ENCODE results near the gene GID8.

GID8 gene

DNA sequence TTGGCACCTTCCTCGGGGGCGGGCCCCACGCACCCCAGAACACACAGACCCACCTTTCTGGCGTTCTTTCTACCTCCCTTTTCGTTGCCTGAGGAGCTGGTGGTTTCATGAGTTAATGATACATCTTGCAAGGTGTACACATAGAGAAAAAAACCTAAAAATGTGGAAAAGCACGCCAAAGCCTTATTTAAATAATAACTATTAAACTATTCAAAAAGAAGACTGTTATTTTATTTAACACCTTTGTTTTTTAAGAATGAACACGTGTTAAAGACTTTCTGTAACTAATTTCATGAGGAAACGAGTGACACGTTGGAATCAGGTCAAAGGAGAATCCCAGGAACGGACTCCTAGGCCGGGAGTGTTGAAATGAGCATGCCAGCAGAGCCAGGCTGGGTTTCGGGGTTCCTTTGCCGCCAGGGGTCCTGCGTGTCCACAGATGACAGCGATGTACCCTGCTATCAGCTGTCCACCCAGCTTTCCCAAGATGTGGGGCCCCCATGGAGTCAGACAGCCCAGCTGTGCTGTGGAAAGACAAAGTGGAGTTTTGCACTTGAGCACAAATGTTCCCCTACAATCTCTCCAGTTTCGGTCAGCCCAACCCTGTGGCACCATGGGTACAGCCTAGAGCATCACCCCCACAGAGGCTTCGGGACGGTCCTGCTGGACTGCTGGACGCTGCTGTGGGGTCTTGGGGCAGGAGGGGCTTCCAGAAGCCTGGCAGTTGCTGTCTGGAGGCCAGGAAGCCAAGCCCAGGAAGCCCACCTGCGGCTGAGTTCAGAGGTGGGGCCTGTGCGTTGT, 30.6 kb downstream of the GID8 start:
- DNase-seq = no peak

DNA sequence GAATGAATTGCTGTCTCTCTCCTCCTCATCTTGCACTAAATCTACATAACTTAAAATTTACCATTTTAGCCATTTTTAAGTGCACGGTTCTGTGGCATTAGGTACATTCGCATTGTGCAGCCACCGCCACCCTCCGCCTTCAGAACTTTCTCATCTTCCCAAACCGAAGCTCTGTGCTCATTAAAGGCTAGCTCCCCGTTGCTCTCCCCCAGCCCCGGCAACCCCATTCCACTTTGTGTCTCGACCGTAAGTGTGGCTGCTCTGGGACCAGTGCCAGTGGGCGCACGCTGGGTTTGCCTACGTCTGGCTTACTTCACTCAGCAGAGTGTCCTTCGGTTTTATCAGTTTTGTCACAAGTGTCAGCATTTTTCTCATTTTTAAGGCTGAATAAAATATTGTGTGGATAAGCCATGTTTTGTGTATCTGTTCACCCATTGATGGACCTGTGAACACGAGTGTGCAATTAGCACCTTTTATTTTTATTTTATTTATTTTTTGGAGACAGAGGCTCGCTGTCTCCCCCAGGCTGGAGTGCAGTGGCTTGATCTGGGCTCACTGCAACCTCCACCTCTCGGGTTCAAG, 31.3 kb downstream of the GID8 start:
- DNase-seq = no peak

DNA sequence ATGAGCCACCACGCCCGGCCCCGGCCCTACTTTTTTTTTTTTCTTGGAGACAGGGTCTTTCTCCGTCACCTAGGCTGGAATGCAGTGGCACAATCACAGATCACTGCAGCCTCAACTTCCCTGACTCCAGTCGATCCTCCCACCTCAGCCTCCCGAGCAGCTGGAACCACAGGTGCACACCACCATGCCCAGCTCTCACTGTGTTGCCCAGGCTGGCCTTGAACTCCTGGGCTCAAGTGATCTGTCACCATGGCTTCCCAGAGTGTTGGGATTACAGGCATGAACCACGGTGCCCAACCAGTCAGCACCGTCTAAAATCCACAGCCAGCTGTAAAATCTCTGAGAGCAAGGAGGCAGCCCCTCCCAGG, 32.0 kb downstream of the GID8 start:
- no peak for DNase-seq

- no peak for DNase-seq
Measured at GRCh38 chr20:62970307-62971210, 32.6 kb downstream of the GID8 start.

- no peak for DNase-seq
Measured at GRCh38 chr20:62971211-62971949, 33.4 kb downstream of the GID8 start.

DNA sequence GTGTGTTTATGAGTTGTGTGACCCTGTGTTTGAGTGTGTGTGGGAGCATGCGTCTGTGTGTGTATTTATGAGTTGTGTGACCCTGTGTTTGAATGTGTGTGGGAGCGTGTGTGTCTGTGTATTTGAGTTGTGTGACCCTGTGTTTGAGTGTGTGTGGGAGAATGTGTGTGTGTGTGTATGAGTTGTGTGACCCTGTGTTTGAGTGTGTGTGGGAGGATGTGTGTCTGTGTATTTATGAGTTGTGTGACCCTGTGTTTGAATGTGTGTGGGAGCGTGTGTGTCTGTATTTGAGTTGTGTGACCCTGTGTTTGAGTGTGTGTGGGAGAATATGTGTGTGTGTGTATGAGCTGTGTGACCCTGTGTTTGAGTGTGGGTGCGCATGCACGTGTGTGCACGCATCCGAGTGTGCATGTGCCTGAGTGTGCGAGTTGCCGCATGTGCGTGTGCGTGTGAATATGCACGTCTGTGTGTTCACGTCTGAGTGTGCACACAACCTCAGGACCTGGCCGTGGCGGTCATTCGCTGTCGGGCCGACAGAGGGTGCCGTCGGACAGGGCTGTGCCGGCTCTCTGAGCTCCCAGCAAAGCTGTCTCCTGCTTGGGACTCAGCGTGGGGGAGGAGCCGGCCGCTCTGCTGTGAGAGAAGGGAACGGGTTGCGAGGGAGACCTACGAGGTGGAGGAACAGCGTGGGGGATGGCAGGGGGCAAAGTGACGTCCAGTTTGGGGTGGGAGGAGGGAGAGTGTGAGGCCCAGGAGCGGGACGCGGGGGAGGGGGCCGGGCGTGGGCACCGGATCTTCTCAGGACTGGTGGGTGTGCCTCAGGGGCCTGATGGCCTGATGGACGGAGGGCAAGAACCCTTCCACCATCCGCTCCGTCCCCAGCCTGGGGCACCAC, 34.2 kb downstream of the GID8 start:
- peak in 52 of 56 donors; percentile 5 to 86 (median 55) for DNase-seq

- DNase-seq = peak in 1 of 56 donors; percentile 39
Measured at GRCh38 chr20:62972845-62973745, 35.1 kb downstream of the GID8 start.

DNA sequence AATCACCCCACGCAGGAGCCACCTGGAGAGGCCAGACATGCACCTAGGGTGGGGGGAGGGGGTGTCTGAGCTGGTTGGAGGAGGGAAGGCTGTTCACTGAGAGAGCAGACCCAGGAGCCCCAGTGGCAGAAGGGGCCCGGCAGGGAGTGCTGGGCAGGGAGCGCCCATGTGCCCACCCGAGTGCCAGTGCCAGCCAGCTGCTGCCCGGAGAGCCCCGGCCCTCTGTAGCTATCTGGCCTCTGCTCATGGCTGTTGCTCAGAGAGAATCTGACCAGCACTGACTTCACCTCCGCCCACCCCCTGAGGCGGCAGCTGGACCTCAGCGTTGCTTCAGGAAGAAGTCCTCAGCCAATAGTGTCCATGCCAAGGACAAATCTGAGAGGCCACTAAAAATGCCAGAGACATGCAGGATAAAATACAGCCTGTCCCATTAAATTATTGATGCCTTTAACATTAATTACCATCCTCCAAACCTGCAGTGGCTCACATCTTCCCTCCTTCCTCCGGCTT, 37.4 kb downstream of the GID8 start:
- no peak for DNase-seq

- no peak for DNase-seq
Measured at GRCh38 chr20:62975812-62976508, 38.0 kb downstream of the GID8 start.

- no peak for DNase-seq
Measured at GRCh38 chr20:62976886-62977285, 38.9 kb downstream of the GID8 start.

DNA sequence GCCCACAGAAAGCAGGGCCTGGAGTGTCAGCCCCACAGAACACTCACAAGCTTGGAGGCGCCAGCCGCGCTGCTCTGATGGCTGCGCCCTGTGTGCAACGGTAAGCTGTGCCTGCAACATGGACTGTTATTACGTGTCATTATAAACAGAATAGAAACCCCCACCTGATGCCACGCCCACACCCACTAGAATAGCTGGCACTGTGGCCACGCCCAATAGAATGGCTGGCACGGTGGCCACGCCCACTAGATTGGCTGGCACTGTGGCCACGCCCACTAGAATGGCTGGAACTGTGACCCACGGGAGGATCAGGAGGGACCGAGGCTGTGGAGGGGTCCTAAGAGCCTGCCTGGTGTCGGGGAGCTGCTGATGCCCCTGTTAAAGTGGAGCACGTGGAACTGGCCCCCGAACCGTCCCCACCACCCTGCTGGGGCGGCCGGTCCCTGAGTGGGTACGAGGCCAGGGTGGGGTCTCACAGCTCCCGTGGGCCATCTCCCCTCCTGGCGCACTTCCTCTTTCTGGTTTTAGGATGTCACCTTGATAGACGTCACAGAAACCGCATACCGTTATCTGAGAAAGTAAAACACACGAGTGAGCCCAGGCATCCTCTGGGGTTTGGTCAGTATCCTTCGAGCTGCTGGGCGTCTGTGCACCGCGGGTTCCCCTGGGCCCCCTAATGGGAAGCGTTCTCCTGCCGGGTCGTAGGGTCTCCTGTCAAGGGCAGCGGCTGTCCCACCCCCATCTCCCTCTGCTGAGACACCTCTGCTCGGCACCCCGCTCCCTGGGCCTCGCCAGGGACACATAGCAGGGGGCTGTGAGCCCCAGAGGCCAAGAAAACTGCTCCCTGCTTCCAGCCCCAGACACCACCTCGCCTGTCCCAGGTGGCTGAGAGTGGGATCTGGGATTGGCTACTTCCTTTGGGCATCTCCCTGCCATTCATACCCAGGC, 39.9 kb downstream of the GID8 start:
- DNase-seq = peak in 1 of 56 donors; percentile 13

DNA sequence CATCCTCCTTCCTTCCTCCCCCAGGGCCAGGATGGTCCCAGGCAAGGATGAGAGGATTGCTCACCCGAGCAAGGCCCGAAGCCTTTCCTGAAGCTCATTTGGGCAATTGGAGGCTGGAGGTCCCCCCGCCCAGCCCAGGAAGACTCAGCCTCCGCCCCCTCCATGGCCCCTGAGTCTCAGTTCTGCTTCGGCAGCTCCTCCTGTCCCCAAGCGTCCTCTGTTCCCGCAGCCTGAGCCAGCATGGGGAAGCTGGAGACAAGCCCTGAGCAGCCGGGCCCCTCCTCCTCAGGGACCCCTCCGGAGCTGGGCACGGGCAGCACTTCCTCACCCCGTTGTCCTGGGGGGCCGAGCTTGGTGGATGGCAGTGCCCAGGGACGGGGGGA, 40.6 kb downstream of the GID8 start:
- DNase-seq = no peak

- no peak for DNase-seq
Measured at GRCh38 chr20:62979310-62979709, 41.4 kb downstream of the GID8 start.

DNA sequence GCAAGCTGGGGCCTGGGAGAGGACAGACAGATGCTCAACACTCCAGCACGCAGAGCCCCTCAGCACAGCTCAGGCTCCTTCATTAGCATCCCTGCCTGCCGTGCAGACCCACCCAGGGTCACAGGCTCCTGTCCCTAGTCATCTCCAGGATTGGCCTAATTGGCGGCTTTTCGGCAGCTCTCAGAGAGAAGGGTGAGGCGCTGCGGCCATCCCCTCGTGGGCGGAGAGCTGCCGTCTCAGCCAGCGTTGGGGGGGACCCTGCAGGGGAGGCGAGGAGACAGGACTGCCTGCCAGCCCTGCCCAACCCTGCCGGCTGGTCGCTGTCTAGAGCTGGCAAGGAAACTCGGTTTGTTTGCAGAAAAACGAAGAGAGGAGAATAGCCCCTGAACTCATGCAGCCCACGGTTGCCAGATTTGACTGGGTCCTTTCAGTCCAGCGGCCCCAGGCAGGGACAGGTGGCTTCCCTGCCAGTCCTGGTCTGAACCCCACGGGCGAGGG, 42.0 kb downstream of the GID8 start:
- DNase-seq = no peak

DNA sequence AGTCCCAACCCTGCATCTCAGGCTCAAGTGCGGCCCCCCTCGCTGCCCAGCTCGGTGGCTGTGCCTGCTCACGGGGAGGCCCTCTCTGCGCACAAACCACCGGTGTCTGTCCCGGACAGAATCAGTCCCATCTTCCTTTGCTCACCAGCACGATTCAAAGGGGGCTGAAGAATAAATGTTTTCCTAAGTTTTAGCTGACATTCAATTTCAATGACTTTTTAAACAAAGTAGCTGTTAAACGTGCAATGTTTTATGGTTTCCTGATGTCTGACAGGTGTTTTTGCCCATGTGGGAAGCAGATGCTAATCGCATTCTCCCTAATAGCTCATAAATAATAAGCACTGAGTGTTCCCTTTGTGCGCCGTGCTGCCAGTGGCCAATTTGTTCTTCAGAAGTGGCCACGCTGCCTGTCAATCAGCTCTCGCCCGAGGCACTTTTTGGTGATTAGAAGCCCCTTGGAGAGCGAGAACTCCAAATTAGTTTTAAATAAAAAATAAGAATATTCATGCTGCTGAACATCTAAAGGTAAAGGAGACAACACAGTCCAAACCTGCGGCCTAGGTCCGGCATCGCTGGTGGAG, 42.5 kb downstream of the GID8 start:
- no peak for DNase-seq

- peak in 16 of 56 donors; percentile 2 to 35 (median 13) for DNase-seq
Measured at GRCh38 chr20:62980970-62981369, 43.0 kb downstream of the GID8 start.

All from nucleus accumbens (tissue), 56 donors.